ENCODE results near the gene DDIAS.

DNA sequence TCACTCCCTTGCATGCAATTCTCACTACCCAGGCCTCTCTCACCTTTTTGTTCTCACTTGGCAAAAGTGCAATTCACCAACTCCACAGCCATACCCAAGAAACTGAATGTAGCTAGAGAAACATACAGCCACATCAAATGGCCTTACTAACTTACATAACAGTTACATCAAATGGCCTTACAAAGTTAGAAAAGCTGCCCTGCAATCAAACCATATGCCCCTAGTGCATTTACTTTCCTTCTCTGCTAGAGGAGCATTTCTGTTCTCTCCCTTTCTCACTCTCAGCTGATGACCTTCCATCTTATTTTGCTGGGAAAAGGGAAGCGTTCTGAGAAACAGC lies 11.6 kb upstream of the DDIAS start:
- TF ChIP-seq CTCF (conservative IDR thresholded peaks at IDR 0.05; ENCODE audit: low read length) (no peak), EZH2phosphoT487 (IDR thresholded peaks at IDR 0.05; ENCODE audit: borderline replicate concordance) (no peak)
